ENCODE measurements around the gene CRB2.

DNA sequence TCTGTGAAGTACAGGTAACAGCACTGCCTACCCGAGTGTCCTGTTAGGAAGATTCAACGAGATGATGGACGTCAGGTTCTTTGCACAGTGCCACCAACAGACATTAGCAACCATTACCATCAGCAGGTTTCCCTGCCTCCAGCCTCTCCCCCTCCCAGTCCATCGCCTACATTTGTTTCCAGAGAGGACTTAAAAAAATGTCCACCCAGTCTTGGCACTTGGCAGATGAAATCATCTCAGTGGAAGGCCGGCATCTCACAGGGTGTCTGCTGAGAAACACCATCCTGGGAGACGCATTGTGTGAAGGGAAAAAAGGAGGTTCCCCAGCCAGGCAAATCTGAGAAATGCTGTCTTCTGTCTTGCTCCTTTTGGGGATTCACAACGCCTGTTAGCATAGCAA is 58.2 kb downstream of the CRB2 start:
- TF ChIP-seq, protein P1, sequence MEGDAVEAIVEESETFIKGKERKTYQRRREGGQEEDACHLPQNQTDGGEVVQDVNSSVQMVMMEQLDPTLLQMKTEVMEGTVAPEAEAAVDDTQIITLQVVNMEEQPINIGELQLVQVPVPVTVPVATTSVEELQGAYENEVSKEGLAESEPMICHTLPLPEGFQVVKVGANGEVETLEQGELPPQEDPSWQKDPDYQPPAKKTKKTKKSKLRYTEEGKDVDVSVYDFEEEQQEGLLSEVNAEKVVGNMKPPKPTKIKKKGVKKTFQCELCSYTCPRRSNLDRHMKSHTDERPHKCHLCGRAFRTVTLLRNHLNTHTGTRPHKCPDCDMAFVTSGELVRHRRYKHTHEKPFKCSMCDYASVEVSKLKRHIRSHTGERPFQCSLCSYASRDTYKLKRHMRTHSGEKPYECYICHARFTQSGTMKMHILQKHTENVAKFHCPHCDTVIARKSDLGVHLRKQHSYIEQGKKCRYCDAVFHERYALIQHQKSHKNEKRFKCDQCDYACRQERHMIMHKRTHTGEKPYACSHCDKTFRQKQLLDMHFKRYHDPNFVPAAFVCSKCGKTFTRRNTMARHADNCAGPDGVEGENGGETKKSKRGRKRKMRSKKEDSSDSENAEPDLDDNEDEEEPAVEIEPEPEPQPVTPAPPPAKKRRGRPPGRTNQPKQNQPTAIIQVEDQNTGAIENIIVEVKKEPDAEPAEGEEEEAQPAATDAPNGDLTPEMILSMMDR (IDR thresholded peaks at IDR 0.05; ENCODE audit: poor library complexity), result no peak
- TF ChIP-seq EZH2 (IDR thresholded peaks at IDR 0.05; ENCODE audit: borderline replicate concordance), result no peak
- TF ChIP-seq EZH2phosphoT487 (IDR thresholded peaks at IDR 0.05; ENCODE audit: low read depth, severe bottlenecking, unreplicated experiment), result no peak
